HEK293 (cell line): ENCODE results near the gene PLIN4.
"Not testable (repeated sequence)": the region's sequence is repeated elsewhere in the genome, so short reads cannot be mapped to it uniquely, and the experiment has no call there.

Source experiments
- BCL6B ChIP-seq: fragments of 450-650 bp; formaldehyde crosslinking; IDR thresholded peaks from 2 replicates; pipeline ENCODE4 v1.5.1; 2017; ENCODE audit warnings: missing biosample characterization, missing genetic modification characterization
- CTCF ChIP-seq: fragments of 450-650 bp; formaldehyde crosslinking; IDR thresholded peaks from 2 replicates; pipeline ENCODE4 v1.5.1; 2016; ENCODE audit warnings: missing biosample characterization, missing genetic modification characterization
- HOXA7 ChIP-seq: sonication (generic); formaldehyde crosslinking; IDR thresholded peaks from 2 replicates; pipeline ENCODE4 v1.8.1; 2022; ENCODE audit warnings: missing genetic modification reagents, borderline replicate concordance
- KLF1 ChIP-seq: fragments of 450-650 bp; formaldehyde crosslinking; IDR thresholded peaks from 2 replicates; pipeline ENCODE4 v1.5.1; 2016; ENCODE audit warnings: missing biosample characterization, missing genetic modification characterization
- PBX3 ChIP-seq: sonication (generic); formaldehyde crosslinking; IDR thresholded peaks from 2 replicates; pipeline ENCODE4 v1.8.1; 2022; ENCODE audit warnings: mild to moderate bottlenecking, moderate library complexity, missing genetic modification reagents
- REST ChIP-seq: fragments of 450-650 bp; formaldehyde crosslinking; IDR thresholded peaks from 2 replicates; pipeline ENCODE4 v1.5.1; 2016; ENCODE audit warnings: missing biosample characterization, missing genetic modification characterization
- ZNF26 ChIP-seq: fragments of 450-650 bp; formaldehyde crosslinking; IDR thresholded peaks from 2 replicates; pipeline ENCODE4 v1.5.1; 2016; ENCODE audit warnings: missing biosample characterization, missing genetic modification characterization
- ZNF274 ChIP-seq, 2 experiments: fragments of 200-500 bp in 1 of 2; fragments of 450-650 bp in 1 of 2; sonication (Bioruptor generic) in 1 of 2; formaldehyde crosslinking in 1 of 2; IDR thresholded peaks; 2 replicates each; pipeline versions ENCODE4 v1.5.1 to v1.6.1; 2014 to 2016; ENCODE audit warnings: borderline replicate concordance in 1 of 2, inconsistent platforms in 1 of 2, low read length in 1 of 2, missing biosample characterization in 1 of 2, missing genetic modification characterization in 1 of 2
- ZNF302 ChIP-seq: fragments of 450-650 bp; formaldehyde crosslinking; IDR thresholded peaks from 2 replicates; pipeline ENCODE4 v1.5.1; 2016; ENCODE audit warnings: missing biosample characterization, missing genetic modification characterization, low read depth
- ZNF423 ChIP-seq: fragments of 450-650 bp; formaldehyde crosslinking; IDR thresholded peaks from 2 replicates; pipeline ENCODE4 v1.5.1; 2016; ENCODE audit warnings: missing biosample characterization, missing genetic modification characterization
- ZNF48 ChIP-seq: fragments of 450-650 bp; formaldehyde crosslinking; IDR thresholded peaks from 2 replicates; pipeline ENCODE4 v1.5.1; 2016; ENCODE audit warnings: missing biosample characterization, missing genetic modification characterization
- TF ChIP-seq, protein P1 (sequence below): fragments of 450-650 bp; formaldehyde crosslinking; IDR thresholded peaks from 2 replicates; pipeline ENCODE4 v1.5.1; 2017; ENCODE audit warnings: missing biosample characterization, missing genetic modification characterization
- TF ChIP-seq, protein P2 (sequence below): fragments of 450-650 bp; formaldehyde crosslinking; IDR thresholded peaks from 2 replicates; pipeline ENCODE4 v1.5.1; 2016; ENCODE audit warnings: missing biosample characterization, missing genetic modification characterization
- TF ChIP-seq, protein P3 (sequence below): fragments of 450-650 bp; formaldehyde crosslinking; optimal IDR thresholded peaks from 2 replicates; pipeline ENCODE3; 2016; ENCODE audit warnings: missing biosample characterization, mild to moderate bottlenecking, missing genetic modification characterization

DNA sequence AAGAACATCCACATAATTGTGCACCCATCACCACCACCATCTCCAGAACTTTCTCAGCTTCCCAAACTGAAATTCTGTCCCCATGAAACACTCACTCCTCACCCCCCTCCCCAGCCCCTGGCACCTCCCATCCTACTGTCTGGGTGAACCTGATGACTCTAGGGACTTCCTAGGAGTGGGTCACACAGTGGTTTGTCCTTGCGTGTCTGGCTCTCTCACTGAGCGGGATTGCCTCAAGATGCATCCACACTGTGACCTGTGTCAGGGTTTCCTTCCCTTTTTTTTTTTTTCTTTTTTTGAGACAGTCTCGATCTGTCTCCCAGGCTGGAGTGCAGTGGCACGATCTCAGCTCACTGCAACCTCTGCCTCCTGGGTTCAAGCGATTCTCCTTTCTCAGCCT is 45.3 kb upstream of the PLIN4 start:
- not testable (repeated sequence) for TF ChIP-seq PBX3 (CRISPR knock-in tag); ZNF423; CTCF (tag by site-specific recombination); KLF1 (tag by site-specific recombination); ZNF274 (IDR thresholded peaks at IDR 0.05; ENCODE audit: low read length); ZNF274 (tag by site-specific recombination; IDR thresholded peaks at IDR 0.05; ENCODE audit: borderline replicate concordance); ZNF302; REST; BCL6B (tag by site-specific recombination); HOXA7 (CRISPR knock-in tag); ZNF48 (tag by site-specific recombination); ZNF26 (tag by site-specific recombination)
- TF ChIP-seq, protein P1, sequence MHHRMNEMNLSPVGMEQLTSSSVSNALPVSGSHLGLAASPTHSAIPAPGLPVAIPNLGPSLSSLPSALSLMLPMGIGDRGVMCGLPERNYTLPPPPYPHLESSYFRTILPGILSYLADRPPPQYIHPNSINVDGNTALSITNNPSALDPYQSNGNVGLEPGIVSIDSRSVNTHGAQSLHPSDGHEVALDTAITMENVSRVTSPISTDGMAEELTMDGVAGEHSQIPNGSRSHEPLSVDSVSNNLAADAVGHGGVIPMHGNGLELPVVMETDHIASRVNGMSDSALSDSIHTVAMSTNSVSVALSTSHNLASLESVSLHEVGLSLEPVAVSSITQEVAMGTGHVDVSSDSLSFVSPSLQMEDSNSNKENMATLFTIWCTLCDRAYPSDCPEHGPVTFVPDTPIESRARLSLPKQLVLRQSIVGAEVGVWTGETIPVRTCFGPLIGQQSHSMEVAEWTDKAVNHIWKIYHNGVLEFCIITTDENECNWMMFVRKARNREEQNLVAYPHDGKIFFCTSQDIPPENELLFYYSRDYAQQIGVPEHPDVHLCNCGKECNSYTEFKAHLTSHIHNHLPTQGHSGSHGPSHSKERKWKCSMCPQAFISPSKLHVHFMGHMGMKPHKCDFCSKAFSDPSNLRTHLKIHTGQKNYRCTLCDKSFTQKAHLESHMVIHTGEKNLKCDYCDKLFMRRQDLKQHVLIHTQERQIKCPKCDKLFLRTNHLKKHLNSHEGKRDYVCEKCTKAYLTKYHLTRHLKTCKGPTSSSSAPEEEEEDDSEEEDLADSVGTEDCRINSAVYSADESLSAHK (tag by site-specific recombination) = not testable (repeated sequence)
- TF ChIP-seq, protein P2, sequence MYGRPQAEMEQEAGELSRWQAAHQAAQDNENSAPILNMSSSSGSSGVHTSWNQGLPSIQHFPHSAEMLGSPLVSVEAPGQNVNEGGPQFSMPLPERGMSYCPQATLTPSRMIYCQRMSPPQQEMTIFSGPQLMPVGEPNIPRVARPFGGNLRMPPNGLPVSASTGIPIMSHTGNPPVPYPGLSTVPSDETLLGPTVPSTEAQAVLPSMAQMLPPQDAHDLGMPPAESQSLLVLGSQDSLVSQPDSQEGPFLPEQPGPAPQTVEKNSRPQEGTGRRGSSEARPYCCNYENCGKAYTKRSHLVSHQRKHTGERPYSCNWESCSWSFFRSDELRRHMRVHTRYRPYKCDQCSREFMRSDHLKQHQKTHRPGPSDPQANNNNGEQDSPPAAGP (tag by site-specific recombination) = not testable (repeated sequence)
- TF ChIP-seq, protein P3, sequence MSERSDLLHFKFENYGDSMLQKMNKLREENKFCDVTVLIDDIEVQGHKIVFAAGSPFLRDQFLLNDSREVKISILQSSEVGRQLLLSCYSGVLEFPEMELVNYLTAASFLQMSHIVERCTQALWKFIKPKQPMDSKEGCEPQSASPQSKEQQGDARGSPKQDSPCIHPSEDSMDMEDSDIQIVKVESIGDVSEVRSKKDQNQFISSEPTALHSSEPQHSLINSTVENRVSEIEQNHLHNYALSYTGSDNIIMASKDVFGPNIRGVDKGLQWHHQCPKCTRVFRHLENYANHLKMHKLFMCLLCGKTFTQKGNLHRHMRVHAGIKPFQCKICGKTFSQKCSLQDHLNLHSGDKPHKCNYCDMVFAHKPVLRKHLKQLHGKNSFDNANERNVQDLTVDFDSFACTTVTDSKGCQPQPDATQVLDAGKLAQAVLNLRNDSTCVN (tag by site-specific recombination) = not testable (repeated sequence)
